ENCODE data around the gene SMCO1.
A peak's percentile ranks its signal among the peaks of the same experiment; 100 is the strongest.

The SMCO1 gene

DNA sequence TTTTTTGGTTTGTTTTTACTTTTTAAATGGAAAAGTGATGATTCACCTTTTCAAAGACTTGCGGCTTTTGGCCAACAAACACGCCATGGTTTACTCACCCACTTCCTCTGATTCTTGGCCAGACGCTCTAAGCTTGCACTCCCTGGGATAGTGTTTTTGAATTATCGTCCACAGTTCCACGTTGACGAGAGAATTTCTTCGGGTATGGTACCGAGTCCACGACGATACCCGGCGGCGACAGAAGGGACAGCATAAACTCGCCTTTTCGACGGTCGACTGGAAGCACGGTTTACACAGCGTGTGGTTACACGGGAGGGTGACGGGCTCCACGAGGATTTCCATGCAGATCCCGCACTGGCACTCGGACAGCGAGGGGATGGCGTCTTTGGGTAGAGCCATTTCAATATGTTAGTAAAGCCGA is 12.4 kb downstream of the SMCO1 start:
- Histone ChIP-seq H4K20me1 (ENCODE audit: low read depth, low read length) (peaks cover 10% of the 10 kb centered on the region; the same call in 1 of the 2 replicates), H3K79me2 (ENCODE audit: insufficient read depth, low read length) (peaks cover 56% of the 10 kb centered on the region), H3K27ac (ENCODE audit: low read depth, low read length) (peak overlapping the region; percentile 91)

DNA sequence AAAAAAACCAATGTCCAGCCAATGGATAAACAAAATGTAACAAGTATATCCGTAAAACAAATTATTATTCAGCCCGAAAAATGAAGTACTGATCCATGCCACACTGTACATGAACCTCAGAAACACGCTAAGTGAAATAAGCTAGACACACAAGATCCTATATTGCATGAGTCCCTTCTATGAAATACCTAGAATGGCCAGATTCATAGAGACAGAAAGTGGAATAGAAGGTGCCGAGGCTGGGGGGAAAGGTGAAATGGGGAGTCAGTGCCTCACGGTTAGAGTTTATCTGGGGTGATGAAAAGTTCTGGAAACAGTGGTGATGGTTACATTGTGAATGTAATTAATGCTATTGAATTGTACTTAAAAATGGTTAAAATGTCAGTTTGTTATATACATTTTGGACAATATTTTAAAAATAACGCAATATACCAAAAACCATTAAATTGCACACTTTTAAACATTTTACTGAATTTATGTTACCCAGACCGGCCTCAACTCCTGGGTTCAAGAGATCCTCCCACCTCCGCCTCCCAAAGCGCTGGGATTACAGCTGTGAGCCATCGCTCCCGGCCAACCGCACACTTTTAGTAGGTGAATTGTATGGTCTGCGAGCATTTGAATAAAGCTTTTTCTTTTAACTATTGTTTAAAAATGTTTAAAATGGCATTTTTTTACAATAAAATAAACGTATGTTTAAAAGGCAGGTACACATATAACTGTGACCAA is 13.7 kb downstream of the SMCO1 start:
- peak overlapping the region; percentile 90 for H3K4me2 ChIP-seq (ENCODE audit: low read depth, low read length, poor library complexity, severe bottlenecking)
- H3K27ac ChIP-seq (ENCODE audit: low read depth, low read length): peak overlapping the region; percentile 91
- peak overlapping the region; percentile 63 for H3K4me3 ChIP-seq (ENCODE audit: insufficient read depth, low read length, poor library complexity, severe bottlenecking)
- H3K27me3 ChIP-seq (ENCODE audit: low read length): no peaks in the 10 kb centered on the region
- H3K9me3 ChIP-seq (ENCODE audit: insufficient read depth, low read length): peaks cover 4% of the 10 kb centered on the region; the same call in 1 of the 2 replicates
- H3K9me2 ChIP-seq (replicated peaks; ENCODE audit: insufficient read depth, low read length): no peaks in the 10 kb centered on the region
- peak overlapping the region; percentile 84 for H3K9ac ChIP-seq (ENCODE audit: low read length)
- TF ChIP-seq EZH2phosphoT487 (conservative IDR thresholded peaks at IDR 0.05; ENCODE audit: low read length): no peak
- TF ChIP-seq CTCF (IDR thresholded peaks at IDR 0.05; ENCODE audit: insufficient read depth, low read length, poor library complexity, severe bottlenecking): no peak
- H3F3A ChIP-seq (ENCODE audit: insufficient read depth): peaks cover 4% of the 10 kb centered on the region
- H4K20me1 ChIP-seq (ENCODE audit: low read depth, low read length): peaks cover 10% of the 10 kb centered on the region; the same call in 1 of the 2 replicates
- H2AFZ ChIP-seq (ENCODE audit: low read depth, low read length, severe bottlenecking): no peak overlapping the region
- H3K79me2 ChIP-seq (ENCODE audit: insufficient read depth, low read length): peaks cover 69% of the 10 kb centered on the region
- H3K36me3 ChIP-seq (ENCODE audit: low read length): 0 out of 2 replicates have a peak, but pooled peaks cover 5% of the 10 kb centered on the region

More for the DNA sequence above, 12.4 kb downstream of the SMCO1 start:
- TF ChIP-seq EZH2phosphoT487 (conservative IDR thresholded peaks at IDR 0.05; ENCODE audit: low read length) (no peak), CTCF (IDR thresholded peaks at IDR 0.05; ENCODE audit: insufficient read depth, low read length, poor library complexity, severe bottlenecking) (no peak)
- H3F3A ChIP-seq (ENCODE audit: insufficient read depth): peaks cover 4% of the 10 kb centered on the region
- no peaks in the 10 kb centered on the region for H3K9me2 ChIP-seq (replicated peaks; ENCODE audit: insufficient read depth, low read length)
- peak overlapping the region; percentile 90 for H3K4me2 ChIP-seq (ENCODE audit: low read depth, low read length, poor library complexity, severe bottlenecking)
- no peaks in the 10 kb centered on the region for H3K27me3 ChIP-seq (ENCODE audit: low read length)
- peak overlapping the region; percentile 17 for H2AFZ ChIP-seq (ENCODE audit: low read depth, low read length, severe bottlenecking)
- peaks cover 5% of the 10 kb centered on the region; the same call in 1 of the 2 replicates for H3K36me3 ChIP-seq (ENCODE audit: low read length)
- peaks cover 12% of the 10 kb centered on the region; the same call in 1 of the 2 replicates for H3K9me3 ChIP-seq (ENCODE audit: insufficient read depth, low read length)
- peak overlapping the region; percentile 84 for H3K9ac ChIP-seq (ENCODE audit: low read length)
- H3K4me3 ChIP-seq (ENCODE audit: insufficient read depth, low read length, poor library complexity, severe bottlenecking): peak overlapping the region; percentile 63

GRCh38 chr3:196499807-196500524 is 15.2 kb downstream of the SMCO1 start:
- Histone ChIP-seq H3K9ac (ENCODE audit: low read length) (peak overlapping the region; percentile 84), H3K9me2 (replicated peaks; ENCODE audit: insufficient read depth, low read length) (no peaks in the 10 kb centered on the region), H3K36me3 (ENCODE audit: low read length) (peaks cover 13% of the 10 kb centered on the region; the same call in 1 of the 2 replicates), H3K4me2 (ENCODE audit: low read depth, low read length, poor library complexity, severe bottlenecking) (peak overlapping the region; percentile 90), H3K79me2 (ENCODE audit: insufficient read depth, low read length) (peaks cover 84% of the 10 kb centered on the region), H4K20me1 (ENCODE audit: low read depth, low read length) (peaks cover 10% of the 10 kb centered on the region; the same call in 1 of the 2 replicates), H3K27me3 (ENCODE audit: low read length) (no peaks in the 10 kb centered on the region), H3K27ac (ENCODE audit: low read depth, low read length) (peak overlapping the region; percentile 91), H3F3A (ENCODE audit: insufficient read depth) (peaks cover 4% of the 10 kb centered on the region), H3K9me3 (ENCODE audit: insufficient read depth, low read length) (no peaks in the 10 kb centered on the region), H3K4me3 (ENCODE audit: insufficient read depth, low read length, poor library complexity, severe bottlenecking) (peak overlapping the region; percentile 63), H2AFZ (ENCODE audit: low read depth, low read length, severe bottlenecking) (no peak overlapping the region)
- TF ChIP-seq CTCF (IDR thresholded peaks at IDR 0.05; ENCODE audit: insufficient read depth, low read length, poor library complexity, severe bottlenecking) (no peak), EZH2phosphoT487 (conservative IDR thresholded peaks at IDR 0.05; ENCODE audit: low read length) (no peak)
